HG03139 (cell line): ENCODE measurements around the gene ENPEP.
"Not testable (repeated sequence)": the region's sequence is repeated elsewhere in the genome, so short reads cannot be mapped to it uniquely, and the experiment has no call there.

Experiments
- ATAC-seq: cut with Tn5 transposase; IDR thresholded peaks from one replicate; pipeline ENCODE4 v1.9.1; 2021; ENCODE audit not compliant: unreplicated experiment

The ENPEP gene

GRCh38 chr4:110484767-110485166, 8.8 kb downstream of the ENPEP start:
- no peak for ATAC-seq

GRCh38 chr4:110485452-110485851, 9.5 kb downstream of the ENPEP start:
- ATAC-seq, result no peak

DNA sequence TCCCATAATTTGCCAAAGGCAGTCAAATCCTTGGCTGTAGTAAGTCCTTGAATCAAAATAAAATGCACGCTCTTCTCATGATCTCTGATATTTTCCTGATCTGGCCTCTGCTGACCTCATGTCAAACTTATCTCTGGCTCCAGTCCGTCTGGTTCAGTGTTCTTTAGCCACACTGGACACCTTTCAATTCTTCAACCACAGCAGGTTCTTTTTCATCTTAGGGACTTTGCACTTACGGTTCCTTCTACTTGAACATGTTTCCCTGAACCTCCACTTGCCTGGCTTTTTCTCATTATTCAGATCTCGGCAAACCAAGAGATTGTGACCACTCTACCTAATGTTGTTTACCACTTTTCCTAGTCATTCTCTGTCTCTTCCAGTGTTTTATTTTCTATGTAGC, 10.3 kb downstream of the ENPEP start:
- ATAC-seq, result no peak

DNA sequence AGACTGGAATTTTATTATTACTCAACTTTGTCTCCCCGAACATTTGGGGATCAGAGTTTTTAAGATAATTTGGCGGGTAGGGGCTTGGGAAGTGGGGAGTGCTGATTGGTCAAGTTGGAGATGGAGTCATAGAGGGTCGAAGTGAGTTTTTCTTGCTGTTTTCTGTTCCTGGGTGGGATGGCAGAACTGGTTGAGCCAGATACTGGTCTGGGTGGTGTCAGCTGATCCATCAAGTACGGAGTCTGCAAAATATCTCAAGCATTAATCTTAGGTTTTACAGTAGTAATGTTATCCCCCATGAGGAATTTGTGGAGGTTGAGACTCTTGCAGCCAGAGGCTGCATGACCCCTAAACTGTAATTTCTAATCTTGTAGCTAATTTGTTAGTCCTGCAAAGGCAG, 10.9 kb downstream of the ENPEP start:
- ATAC-seq, result not testable (repeated sequence)

- ATAC-seq, result no peak
These were observed 11.9 kb downstream of the ENPEP start for GRCh38 chr4:110487873-110488272.

GRCh38 chr4:110489901-110490508, 14.1 kb downstream of the ENPEP start:
- ATAC-seq, result no peak

DNA sequence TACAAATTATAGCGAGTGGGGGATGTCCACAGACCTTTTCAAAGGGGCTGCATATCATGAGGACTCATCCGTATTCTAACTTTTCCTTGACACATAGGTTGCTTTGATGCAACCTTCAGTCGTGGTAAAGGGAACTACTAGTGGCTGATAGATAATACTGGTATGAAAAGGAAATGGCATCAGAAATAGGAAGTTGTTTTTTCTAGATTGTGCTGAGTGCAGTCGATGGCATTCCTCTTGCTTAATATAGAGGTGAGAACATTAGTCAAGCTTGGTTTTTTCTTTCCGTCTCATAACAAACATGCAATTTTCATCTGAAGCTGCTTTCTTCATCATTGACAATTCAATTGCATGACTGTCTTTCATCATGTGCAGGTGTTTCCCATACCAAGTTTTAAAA, 16.6 kb downstream of the ENPEP start:
- no peak for ATAC-seq

DNA sequence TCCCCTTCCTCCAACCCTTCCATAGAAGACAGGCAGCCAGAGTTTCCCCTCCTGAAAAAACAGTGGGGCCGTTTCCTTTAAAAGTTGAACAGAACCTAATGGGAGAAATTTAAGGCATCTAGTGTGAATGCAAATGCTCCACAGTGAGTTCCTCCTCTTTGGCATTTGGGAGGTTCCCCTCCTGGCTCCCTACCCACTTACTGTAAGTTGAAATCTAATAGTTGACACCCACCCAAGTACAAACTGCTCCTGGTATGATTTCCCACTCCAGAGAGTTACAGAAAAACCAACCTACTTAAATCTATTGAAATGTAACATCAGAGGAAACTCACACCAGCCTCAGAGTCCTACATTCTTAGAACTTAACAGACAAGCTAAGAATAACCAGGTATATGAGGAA, 17.6 kb downstream of the ENPEP start:
- no peak for ATAC-seq

DNA sequence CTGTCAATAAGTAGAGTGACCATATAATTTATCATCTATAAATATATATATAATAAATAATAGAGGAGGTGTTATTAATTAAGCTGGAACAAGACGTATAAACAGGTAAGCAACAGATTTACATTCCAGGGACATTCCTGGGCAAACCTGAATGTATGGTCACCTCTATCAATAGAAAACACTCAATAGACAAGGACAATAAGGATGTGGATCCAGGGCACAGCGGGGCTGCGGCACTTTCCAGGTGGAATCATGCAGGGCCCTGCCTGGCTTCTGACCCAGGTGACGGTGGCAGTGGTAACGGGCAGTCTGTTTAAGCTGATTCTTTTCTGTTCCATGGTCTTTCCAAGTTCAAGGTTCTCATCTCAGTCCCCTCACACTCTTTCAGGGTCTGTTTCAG, 22.5 kb downstream of the ENPEP start:
- no peak for ATAC-seq

DNA sequence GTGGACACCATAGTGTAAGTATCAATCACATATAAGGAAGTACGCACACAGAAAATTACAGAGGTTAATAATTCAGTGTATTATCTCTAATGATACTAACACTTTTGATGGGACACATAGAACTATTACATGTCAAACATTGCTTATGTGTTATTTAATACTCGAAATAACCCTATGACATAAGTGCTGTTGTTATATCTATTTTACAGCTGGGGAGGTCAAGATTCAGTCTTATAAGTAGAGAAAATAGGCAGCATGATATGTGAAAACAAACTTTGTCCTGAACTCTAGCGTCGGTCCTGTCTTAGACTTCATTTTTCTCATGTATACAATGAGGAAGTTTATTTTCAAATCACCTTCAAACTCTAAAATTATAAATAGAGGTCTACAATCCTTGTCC, 23.2 kb downstream of the ENPEP start:
- ATAC-seq, result no peak

DNA sequence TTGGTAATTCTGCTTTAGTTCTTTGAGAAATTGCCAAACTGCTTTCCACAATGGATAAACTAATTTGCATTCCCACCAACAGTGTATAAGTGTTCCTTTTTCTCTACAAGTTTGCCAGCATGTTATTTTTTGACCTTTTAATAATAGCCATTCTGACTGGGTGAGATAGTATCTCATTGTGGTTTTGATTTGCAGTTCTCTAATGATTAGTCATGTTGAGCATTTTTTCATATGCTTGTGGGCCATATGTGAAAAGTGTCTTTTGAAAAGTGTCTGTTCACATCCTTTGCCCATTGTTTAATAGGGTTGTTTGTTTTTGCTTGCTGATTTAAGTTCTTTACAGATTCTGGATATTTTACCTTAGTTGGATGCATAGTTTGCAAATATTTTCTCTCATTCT, 25.9 kb downstream of the ENPEP start:
- no peak for ATAC-seq

DNA sequence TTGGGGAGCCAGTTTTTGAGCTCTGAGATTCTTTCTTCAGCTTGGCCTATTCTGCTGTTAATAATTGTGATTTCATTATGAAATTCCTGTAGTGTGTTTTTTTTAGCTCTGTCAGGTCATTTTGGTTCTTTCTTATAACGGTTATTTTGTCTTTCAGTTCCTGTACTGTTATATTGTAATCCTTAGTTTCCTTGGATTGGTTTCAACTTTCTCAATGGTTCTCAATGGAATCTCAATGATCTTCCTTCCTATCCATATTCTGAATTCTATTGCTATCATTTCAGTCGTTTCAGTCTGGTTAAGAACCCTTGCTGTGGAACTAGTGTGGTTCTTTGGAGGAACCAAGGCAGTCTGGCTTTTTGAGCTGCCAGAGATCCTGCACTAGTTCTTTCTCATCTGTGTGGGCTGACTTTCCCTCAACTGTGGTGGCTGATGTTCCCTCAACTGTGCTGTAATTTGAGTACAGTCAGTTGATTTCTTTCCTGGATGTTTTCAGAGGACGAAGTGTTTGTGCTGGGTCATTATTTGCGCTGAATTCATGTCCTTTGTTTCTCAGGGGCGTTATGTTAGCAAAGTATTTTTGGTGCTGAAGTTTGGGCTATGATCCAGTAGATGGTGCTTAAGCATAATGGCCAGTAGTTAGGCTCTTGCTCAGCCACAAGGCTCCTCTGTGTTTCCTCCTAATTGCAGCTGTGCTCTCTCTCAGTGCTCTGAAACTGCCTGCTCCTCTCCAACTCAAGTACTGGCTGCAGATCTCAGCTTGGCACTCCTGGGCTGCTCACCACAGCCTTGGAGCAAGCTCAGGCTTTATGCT, 27.5 kb downstream of the ENPEP start:
- no peak for ATAC-seq

DNA sequence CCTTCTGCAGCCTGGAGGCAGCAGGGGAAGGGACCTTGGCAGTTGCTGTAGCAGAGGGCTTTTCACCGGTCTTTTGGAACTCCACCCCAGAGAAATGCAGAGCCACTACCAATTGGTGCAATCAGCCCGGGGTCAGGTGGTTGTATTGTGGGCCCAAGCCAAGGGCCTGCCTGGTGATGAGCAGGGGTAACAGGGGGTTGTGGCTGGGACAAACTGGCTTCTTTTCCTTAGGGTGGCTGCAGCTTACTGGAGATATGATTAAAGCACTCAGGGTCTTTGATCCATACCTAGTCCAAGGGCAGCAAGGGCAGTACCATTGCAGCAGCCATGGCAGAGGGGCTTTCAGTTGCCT, 28.1 kb downstream of the ENPEP start:
- no peak for ATAC-seq

DNA sequence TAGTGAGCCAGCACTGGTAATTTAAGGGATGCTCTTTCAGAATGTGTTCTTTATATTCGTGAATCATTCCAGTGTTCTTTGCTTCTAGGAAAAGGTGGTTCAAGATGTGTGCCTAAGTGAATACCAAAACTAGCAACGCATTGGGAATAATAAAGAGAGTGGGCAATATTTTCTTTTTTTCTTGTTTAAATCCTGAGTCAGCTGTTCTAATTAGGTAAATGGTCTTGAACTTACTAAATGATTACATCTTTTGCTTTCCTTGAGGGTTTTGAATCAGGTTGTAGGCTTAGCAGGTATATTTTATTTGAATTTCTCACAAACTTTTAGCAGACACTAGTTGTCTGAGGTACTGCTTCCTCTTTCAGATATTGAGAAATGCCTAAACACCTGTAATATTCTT, 29.5 kb downstream of the ENPEP start:
- ATAC-seq, result no peak

DNA sequence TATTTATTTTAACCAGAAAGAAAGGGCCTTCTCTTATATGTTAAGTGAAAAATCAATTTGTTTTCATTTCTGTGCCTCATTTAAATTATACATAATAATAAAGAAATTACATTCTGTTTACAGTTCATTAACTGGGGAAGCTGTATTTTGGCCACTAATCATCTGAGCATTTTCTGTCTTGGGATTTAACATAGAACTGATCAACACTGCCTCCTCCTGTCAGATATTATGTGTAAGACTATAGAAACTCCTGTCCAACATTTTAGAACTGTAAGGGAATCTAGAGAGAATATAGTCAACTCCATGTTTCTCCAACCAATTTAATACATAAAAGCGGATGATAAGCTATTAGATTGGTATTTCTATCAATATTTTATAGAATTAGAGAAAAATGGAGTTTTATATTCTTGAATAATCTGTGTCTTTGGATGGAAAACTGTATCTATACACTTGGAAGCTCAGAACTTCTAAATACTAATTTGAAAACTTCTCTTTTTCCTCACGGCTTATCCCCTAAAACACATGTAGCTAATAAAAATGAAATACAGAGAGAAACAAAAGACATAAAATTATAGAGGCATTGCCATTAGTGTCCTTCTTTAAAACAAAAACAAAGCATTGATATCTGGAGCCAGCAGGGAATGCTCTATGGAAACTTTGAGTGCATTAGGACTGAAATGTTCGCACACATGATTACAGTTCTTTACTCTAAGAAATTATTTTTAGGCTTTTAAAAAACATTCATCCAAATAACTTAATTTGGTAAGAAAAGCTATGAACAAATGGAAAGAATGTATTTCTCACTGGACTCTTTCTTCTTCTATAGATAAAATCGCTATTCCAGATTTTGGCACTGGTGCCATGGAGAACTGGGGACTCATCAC, 33.1 kb downstream of the ENPEP start:
- no peak for ATAC-seq

DNA sequence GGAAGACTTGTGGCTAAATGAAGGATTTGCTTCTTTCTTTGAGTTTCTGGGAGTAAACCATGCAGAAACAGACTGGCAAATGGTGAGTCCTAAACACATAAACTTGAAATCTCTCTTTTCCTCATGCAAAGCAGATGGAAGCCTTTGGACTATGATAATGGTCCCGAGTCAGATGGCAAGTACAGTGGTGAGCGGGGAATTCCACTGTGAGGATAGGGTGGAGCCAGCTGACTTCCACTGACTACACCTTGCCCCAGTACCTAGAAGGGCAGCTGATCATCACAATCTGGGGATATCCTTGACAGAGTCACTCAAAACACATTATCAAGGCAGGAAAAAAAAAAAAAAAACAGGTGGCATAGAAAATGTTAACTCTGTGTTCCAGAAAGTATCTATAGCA, 34.3 kb downstream of the ENPEP start:
- no peak for ATAC-seq

- peak; percentile 60 for ATAC-seq
These were observed 35.1 kb downstream of the ENPEP start for GRCh38 chr4:110510955-110511544.

DNA sequence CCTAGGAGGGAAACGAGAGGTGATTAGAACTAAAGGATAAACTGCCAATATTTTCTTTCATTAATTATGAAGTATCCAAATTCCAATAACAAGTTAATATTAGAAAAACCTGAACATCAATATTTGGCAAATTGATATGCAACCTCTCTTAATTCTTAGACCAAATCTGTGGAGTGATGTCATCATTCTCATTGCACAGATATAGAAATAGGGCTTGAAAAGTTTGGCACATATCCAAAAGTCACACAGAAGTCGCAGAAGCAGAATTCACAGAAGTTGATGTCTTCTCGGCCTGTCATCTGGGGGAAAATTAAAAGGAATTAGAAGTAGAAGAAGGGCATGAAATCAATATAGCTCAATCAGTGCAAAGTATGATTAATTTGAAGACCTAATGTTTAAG, 36.9 kb downstream of the ENPEP start:
- ATAC-seq, result no peak

DNA sequence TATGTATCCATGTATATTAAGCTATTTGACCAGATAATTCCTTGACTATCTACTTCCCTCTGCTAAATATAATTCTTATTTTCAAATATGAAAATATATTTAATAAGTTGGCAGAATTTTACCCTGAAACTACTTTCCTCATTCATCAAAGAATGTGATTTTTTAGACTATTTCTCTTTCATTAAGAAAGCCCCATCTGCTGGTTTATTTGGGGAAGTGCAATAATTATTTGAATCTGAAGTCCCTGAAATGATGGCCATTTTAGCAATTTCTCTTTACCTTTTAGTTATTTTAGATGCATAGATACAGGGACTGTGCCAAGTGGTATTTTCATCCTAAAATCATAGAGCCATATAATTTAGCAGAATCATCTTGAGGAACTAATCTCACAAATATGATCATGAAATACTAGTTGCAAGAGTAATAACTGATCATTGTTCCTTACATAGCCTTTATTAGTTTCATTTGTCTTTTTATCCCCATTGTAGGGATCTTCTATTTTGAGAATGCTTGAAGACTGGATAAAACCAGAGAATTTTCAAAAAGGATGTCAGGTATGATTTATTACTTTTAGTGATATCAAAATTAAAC, 39.0 kb downstream of the ENPEP start:
- no peak for ATAC-seq

DNA sequence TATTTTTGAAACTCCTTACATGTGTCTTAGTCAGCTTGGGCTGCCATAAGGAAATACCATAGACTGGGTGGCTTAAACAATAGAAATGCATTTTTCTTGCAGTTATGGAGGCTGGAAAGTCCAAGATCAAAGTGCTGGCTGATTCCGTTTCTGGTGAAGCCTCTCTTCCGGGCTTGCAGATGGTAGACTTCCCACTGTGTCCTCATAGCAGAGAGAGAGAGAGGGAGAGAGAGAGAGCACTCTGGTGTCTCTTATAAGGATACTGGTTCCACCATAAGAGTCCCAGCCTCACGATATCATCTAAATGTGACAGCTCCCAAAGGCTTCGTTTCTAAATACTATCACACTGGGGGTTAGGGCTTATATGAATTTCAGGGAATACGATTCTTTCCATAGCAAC, 39.7 kb downstream of the ENPEP start:
- ATAC-seq, result no peak
